BJ (cell line): ENCODE measurements around the gene SOX2. TPM values are rescaled to one million over a fixed set of nuclear protein-coding genes. Genes with fewer than 3 reads are reported as not detected.
A peak's percentile ranks its signal among the peaks of the same experiment; 100 is the strongest.

Experiments used
- CTCF ChIA-PET: fragments of 350-600 bp; formaldehyde crosslinking; extraction: SDS; loops from one replicate; lab custom pipeline; 2021; ENCODE audit warnings: antibody characterized with exemption, inconsistent platforms; lab: Yijun Ruan, JAX
- POLR2A ChIA-PET: fragments of 300-600 bp; sonication (Branson Sonifier 250); formaldehyde crosslinking; extraction: SDS; loops from one replicate; lab custom pipeline; 2021; ENCODE audit warnings: antibody characterized with exemption; lab: Charles Lee
- DNase-seq: peaks from one replicate; pipeline ENCODE4 v3.0.0-alpha.2; 2011; ENCODE audit warnings: low read depth
- H3K27me3 ChIP-seq: 2 replicates; pipeline ENCODE4 v1.6.0; 2011; ENCODE audit warnings: low read length; ENCODE audit not compliant: control insufficient read depth, insufficient read depth
- H3K36me3 ChIP-seq: 2 replicates; pipeline ENCODE4 v1.5.1; 2011; ENCODE audit warnings: low read length; ENCODE audit not compliant: control insufficient read depth, insufficient read depth
- H3K4me3 ChIP-seq: 2 replicates; pipeline ENCODE4 v1.5.1; 2011; ENCODE audit warnings: low read depth, mild to moderate bottlenecking, control low read depth, low read length
- polyA plus RNA-seq: library from polyadenylated mRNA; depleted of rRNA; stranded (reverse); fragments of >200 nt; gene quantifications from 2 replicates; pipeline ENCODE4 v1.2.3, GENCODE V29; 2011
- TF ChIP-seq, protein P1 (sequence below): IDR thresholded peaks from 2 replicates; pipeline ENCODE4 v1.5.1; 2011; ENCODE audit warnings: low read depth, mild to moderate bottlenecking, control low read depth, inconsistent platforms, low read length, moderate library complexity; ENCODE audit not compliant: insufficient read depth

The SOX2 gene
- polyA plus RNA-seq, 1 experiment: not detected

DNA sequence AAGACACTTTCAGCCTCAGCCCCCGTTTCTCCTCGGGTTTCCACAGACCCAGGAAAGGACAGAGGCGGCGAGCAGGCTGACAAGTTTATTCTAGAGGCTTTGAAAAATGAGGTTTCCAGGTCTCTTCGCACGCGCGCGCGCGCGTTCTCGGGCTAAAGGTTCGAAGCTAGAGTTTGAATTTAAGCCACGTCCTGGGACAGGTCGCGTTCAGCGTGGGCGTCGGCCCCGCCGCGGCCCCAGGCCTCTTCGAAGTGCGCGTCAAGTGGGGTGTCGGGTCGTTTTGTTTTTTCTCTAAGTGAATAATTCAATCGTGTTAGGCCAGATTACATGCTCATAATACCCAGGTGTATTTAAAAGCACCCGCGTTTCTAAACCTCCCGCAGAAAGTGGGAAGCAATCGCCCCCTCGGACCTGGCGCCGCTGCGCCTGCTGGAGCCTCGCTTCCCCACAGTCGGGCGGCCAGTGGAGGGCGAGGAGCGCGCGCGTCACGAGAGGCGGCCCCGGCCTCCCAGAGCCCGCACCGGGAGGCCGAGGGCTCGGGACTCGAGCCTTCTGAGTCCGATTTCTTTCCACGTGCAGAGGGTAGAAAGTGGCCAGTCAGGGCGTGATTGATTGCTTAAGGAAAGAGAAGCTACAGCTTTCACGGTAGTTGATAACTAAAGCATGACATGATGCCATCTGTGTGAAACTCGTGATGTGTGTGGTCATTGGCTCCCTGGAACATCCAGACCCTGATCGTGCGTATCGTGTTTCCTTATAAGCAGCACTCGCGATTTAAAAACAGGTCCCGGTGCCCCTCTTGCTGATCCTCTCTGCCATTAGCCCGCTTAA is 15.8 kb upstream of the SOX2 start:
- Histone ChIP-seq H3K27me3 (peaks cover 17% of the 10 kb centered on the region), H3K4me3 (peak overlapping the region; percentile 6; the same call in 1 of the 2 replicates), H3K36me3 (no peaks in the 10 kb centered on the region)
- TF ChIP-seq, protein P1, sequence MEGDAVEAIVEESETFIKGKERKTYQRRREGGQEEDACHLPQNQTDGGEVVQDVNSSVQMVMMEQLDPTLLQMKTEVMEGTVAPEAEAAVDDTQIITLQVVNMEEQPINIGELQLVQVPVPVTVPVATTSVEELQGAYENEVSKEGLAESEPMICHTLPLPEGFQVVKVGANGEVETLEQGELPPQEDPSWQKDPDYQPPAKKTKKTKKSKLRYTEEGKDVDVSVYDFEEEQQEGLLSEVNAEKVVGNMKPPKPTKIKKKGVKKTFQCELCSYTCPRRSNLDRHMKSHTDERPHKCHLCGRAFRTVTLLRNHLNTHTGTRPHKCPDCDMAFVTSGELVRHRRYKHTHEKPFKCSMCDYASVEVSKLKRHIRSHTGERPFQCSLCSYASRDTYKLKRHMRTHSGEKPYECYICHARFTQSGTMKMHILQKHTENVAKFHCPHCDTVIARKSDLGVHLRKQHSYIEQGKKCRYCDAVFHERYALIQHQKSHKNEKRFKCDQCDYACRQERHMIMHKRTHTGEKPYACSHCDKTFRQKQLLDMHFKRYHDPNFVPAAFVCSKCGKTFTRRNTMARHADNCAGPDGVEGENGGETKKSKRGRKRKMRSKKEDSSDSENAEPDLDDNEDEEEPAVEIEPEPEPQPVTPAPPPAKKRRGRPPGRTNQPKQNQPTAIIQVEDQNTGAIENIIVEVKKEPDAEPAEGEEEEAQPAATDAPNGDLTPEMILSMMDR: no peak
- ChIA-PET POLR2A (no interaction called here), CTCF (no interaction called here)
- no peak for DNase-seq

DNA sequence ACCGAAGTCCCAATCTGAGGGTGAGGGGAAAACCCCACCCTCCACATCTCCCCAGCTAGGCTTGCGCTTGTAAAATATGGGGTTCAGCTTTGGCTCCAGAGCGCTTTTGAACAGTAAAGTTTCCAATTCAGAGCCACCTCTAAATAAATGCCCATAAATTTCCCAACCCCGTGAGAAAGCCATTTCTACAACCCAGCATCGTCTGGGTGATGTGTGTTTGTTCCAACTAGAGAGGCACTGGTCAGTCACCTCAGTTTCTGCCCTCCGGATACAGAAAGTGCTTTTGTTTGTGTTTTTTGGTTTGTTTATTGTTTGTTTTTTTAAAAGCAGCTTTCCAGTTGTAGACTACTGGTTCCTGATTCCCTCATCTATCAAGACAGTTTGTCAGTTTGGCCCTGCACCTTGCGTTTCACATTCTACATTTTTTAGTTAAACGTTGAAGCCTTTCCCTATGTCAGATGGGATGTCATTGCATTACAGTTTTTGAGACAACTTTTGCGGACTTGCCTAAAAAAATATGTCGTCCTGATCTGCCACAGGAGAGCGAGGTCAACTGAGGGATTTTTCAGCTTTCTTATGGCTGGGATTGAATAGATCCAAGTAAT is 15.0 kb upstream of the SOX2 start:
- H3K27me3 ChIP-seq: peaks cover 17% of the 10 kb centered on the region
- H3K4me3 ChIP-seq: no peak overlapping the region
- ChIA-PET CTCF (no interaction called here), POLR2A (no interaction called here)
- TF ChIP-seq, protein P1: no peak
- no peak for DNase-seq
- no peaks in the 10 kb centered on the region for H3K36me3 ChIP-seq

- ChIA-PET POLR2A (no interaction called here), CTCF (interaction anchor here (0.6 to 5.0 kb wide), 4 partner anchors 11 to 987 kb away, joined by 3 to 26 read pairs (median 4); no protein-coding TSS in a partner anchor)
- TF ChIP-seq, protein P1: no peak
- no peak for DNase-seq
- Histone ChIP-seq H3K27me3 (peaks cover 21% of the 10 kb centered on the region), H3K4me3 (no peak overlapping the region), H3K36me3 (no peaks in the 10 kb centered on the region)
Measured at GRCh38 chr3:181698263-181698954, 13.3 kb upstream of the SOX2 start.

DNA sequence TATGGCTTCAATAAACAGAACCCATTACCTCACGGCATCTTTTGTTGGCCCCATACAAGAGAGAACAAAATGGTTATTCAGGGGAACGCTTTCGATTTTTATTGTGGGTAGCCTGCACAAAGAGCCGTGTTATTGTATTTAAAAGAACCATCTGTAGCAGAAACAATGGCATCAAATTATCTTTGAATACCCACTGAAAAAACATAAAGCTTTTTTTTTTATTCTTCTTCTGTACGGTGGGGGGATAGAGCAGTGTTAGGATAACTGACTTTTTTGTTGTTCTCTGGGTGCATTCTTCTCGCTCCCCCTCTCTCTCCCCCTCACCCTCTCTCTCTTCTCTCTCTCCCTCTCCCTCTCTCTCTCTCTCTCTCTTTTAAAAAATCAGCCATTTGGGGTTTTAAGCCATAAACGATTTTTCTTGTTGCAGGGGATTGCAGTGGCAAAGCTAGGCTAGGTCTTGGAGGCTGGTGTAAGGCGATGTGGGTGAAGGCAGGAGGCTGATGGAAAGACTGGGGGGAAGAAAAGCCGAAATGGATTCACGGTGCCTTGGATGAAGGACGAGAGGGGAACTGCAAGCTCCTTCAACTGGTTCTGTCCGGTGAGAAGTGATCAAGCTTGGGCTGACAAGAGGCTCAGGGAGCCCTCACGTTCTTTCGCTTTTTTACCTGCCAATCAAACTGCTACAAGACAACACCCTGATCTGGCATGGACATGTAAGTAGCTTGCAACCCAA is 12.4 kb upstream of the SOX2 start:
- TF ChIP-seq, protein P1: no peak
- Histone ChIP-seq H3K36me3 (no peaks in the 10 kb centered on the region), H3K4me3 (no peak overlapping the region), H3K27me3 (peaks cover 28% of the 10 kb centered on the region)
- ChIA-PET CTCF (interaction anchor here (0.6 to 5.0 kb wide), 7 partner anchors 9 to 986 kb away, joined by 3 to 26 read pairs (median 3); partner anchors contain the start of gene SOX2), POLR2A (no interaction called here)
- DNase-seq: no peak
